GM12872 (cell line): ENCODE measurements around the gene ADAMTSL1.

ENCODE experiments used
- CTCF ChIP-seq: IDR thresholded peaks from 3 replicates; pipeline ENCODE4 v1.5.1; 2011; ENCODE audit warnings: low read depth, mild to moderate bottlenecking, low read length, moderate library complexity; ENCODE audit not compliant: insufficient read depth

The ADAMTSL1 gene

GRCh38 chr9:18672706-18673105, 198.8 kb downstream of the ADAMTSL1 start:
- no peak for TF ChIP-seq CTCF

GRCh38 chr9:18673179-18673578, 199.2 kb downstream of the ADAMTSL1 start:
- no peak for TF ChIP-seq CTCF

- no peak for TF ChIP-seq CTCF
Measured at GRCh38 chr9:18675332-18675731, 201.4 kb downstream of the ADAMTSL1 start.

GRCh38 chr9:18675973-18676372, 202.0 kb downstream of the ADAMTSL1 start:
- TF ChIP-seq CTCF: no peak

GRCh38 chr9:18676525-18676924, 202.6 kb downstream of the ADAMTSL1 start:
- no peak for TF ChIP-seq CTCF

GRCh38 chr9:18678821-18679590, 205.1 kb downstream of the ADAMTSL1 start:
- TF ChIP-seq CTCF: no peak

- no peak for TF ChIP-seq CTCF
Measured at GRCh38 chr9:18682907-18683306, 209.0 kb downstream of the ADAMTSL1 start.
